ENCODE results near the gene SETD1A.
A peak's percentile ranks its signal among the peaks of the same experiment; 100 is the strongest.
"Not testable (repeated sequence)": the region's sequence is repeated elsewhere in the genome, so short reads cannot be mapped to it uniquely, and the experiment has no call there.

Gene SETD1A

GRCh38 chr16:30930160-30930571 lies 27.4 kb upstream of the SETD1A start:
- no peak for DNase-seq

GRCh38 chr16:30931068-30931650 lies 26.4 kb upstream of the SETD1A start:
- no peak for DNase-seq

- DNase-seq: peak; percentile 60
These were observed 22.6 kb upstream of the SETD1A start for GRCh38 chr16:30934827-30935557.

- no peak for DNase-seq
These were observed 19.9 kb upstream of the SETD1A start for GRCh38 chr16:30937692-30938091.

- DNase-seq: not testable (repeated sequence)
These were observed 18.0 kb upstream of the SETD1A start for GRCh38 chr16:30939571-30939970.

GRCh38 chr16:30941600-30942425 lies 15.7 kb upstream of the SETD1A start:
- peak; percentile 82 for DNase-seq

GRCh38 chr16:30942426-30942806 lies 15.1 kb upstream of the SETD1A start:
- DNase-seq: no peak

- no peak for DNase-seq
These were observed 13.2 kb upstream of the SETD1A start for GRCh38 chr16:30944352-30944751.

GRCh38 chr16:30946671-30947540 lies 10.6 kb upstream of the SETD1A start:
- DNase-seq: no peak

- no peak for DNase-seq
These were observed 10.1 kb upstream of the SETD1A start for GRCh38 chr16:30947541-30947858.

GRCh38 chr16:30947859-30948666 lies 9.5 kb upstream of the SETD1A start:
- peak; percentile 100 for DNase-seq

GRCh38 chr16:30948667-30949649 lies 8.6 kb upstream of the SETD1A start, which contains the start of gene ORAI3:
TSS of gene ORAI3 (plus strand) at chr16:30949068. CDS start at chr16:30949290, 222 bp downstream.
- DNase-seq: peak; percentile 81

- peak; percentile 61 for DNase-seq
These were observed 7.7 kb upstream of the SETD1A start for GRCh38 chr16:30949650-30950515.

- DNase-seq: no peak
These were observed 7.0 kb upstream of the SETD1A start for GRCh38 chr16:30950516-30951065.

GRCh38 chr16:30951193-30951592 lies 6.4 kb upstream of the SETD1A start:
- DNase-seq: no peak

- DNase-seq: peak; percentile 56
These were observed 5.8 kb upstream of the SETD1A start for GRCh38 chr16:30951750-30952149.

GRCh38 chr16:30953111-30953510 lies 4.4 kb upstream of the SETD1A start:
- no peak for DNase-seq

- peak; percentile 92 for DNase-seq
These were observed 3.9 kb upstream of the SETD1A start for GRCh38 chr16:30953511-30954124.

- DNase-seq: no peak
These were observed 2.6 kb upstream of the SETD1A start for GRCh38 chr16:30954993-30955392.

All from eye (tissue), 1 donor.